Islet of Langerhans (tissue), 1 donor: Measurements from ENCODE around the gene POLN.

Experiments
- FAIRE-seq: peaks from one replicate; lab custom pipeline; 2011; peaks lifted over from hg19 to GRCh38; lab: Jason Lieb, UNC

POLN gene

DNA sequence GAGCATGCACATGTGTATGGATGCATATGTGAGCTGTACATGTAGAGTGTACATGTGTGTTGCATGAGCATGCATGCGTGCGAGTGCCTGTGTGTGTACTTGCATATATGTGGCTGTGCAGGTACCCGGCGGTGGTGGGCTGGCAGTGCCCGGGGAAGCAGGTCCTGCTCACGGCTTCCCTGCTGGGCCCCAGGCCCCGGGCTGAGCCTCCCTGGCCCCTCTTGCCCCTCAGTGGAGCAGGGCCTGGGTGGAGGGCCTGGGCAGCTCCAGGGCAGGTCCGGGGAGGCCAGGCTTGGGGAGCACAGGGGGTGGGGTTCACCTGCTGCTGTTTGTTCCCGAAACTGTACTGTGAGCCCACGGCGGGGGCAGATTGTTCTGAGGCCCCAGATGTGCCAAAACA is 173.4 kb downstream of the POLN start:
- no peak for FAIRE-seq

GRCh38 chr4:2068198-2068470 is 173.8 kb downstream of the POLN start:
- no peak for FAIRE-seq

DNA sequence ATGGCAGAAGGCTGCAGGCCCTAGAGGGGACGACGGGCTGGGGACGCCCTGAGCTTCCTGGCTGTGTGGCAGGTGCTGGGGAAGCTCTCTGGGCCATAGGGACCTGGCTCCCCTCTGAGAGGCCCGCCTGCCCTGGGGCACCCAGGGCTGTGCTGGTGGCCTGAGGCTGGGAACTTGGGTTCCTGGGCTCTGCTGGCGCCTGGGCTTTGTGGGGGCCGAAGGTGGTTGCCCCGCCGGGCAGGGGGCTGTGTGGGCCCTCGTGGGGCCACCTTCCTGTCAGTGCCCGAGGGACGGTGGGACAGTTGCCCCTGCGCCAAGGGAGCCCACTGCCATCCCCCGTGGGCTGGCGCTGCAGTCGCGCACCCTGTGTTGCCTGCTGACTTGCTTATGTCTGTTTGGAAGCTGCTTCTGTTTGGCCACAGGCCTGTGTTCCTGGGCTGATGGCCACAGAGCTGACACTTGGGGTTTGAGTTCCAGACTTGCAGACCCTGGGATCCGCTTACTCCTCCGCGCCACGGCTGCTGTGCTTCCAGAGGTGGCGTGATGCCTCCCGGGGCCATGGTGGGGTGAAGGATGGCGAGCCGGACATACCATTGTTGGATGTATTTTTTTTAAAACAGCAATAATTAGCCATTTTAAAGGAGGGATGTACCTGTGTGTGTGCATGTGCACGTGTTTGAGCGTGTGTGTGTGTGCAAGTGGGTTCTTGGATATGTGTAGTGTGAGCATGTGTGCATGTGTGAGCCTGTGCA is 174.3 kb downstream of the POLN start:
- no peak for FAIRE-seq

DNA sequence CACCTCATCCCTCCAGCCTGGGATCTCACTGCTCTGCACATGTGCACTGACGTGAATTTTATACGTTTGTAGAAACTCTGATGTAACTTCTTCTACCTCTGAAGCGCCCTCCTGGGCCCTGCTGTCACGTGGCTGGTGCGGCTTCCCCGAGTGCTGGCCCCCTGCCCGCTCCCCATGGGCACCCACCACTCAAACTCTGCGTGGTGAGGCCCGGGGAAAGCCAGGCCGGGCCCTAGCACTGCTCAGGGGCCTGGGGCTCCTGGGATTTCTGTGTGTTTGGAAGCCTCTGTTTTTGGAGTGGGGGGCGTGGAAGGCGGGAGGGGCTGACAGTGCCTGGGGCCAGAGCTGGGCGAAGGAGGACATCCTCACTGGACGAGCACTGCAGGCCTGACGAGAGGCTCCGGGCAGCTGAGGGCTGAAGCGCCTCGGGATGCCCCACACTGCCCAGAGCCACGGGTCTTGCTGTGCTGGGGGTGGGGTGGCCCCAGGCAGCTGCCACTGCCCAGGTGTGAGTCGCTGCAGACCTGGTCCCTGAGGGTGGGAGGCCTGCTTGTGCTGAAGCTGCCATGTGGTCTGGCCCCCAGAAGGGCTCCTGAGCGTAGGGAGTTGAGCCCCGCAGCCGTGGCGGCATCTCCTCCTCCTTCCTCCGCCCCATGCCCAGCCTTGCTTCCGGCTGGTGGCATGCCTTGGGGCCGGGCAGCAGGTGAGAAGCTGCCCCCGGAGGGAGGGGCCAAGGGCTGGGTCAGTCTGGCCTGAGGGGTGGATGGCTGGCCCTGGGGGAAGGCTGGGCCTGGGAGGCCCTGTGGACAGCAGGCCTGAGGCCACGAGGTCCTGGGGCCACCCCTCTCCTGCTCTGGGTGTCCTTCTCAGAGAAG is 175.1 kb downstream of the POLN start:
- FAIRE-seq: no peak

DNA sequence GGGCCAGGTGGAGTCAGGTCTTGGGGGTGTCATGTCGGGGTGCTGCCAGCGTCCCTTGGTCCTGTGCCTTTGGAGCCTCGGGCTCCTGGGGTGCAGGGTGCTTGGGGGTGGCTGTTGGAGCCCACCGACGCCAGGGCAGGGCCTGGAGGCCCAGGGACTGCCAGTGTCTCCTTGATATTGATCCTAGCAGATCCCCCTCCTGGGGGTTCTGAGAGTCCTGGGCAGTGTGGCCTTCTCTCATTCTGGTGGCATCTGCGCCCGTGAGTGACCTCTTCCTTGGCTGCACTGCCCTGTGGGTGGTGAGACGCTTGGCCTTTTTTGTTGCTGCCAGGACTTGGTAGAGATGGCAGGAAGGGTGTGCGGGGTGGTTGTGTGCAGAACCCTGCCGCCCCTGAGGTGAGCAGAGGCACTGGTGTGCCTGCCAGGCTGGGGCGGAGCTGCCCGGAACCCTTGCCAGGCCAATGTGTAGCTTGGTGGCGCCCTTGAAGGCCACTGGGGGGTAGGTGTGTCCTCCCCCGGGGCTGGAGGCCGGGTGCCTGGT is 175.8 kb downstream of the POLN start:
- FAIRE-seq: no peak

DNA sequence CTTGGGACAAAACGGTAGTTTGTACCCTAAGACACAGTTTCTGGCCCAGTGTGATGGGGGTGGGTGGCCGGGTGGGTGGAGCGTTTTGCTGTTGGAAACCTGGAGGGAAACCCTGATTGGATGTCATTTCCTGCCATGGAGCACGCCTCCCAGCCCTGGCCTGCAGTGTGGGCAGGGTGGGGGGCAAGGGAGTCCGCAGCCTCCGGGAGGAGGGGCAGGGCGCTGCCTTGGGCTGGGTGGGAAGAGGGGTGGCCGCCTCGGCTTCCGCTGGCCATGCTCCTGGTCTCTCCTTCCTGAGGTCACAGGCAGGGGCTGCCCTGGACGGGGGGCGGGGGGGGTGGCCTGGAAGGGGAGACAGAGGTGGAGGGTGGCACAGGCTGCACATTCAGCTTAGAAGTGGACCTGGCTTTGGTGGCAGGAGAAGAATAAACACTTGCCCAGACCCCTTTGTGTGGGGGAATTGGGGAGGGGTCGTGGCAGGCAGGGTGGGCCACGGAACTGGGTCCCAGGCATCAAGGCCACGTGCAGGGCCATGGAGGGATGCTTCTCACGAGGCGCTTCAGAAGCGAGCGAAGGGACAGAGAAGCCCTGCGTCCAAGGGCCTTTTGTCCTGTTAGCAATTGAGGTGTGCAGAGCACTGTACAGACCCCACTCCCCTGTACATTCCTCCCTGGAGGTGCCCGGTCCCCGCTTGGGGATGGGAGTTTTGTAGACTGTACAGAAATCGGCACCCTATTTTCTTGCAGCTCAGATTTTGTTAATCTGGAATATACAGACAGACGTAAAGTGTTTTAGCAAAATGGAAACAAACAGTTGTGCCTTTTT is 176.6 kb downstream of the POLN start:
- FAIRE-seq: no peak

DNA sequence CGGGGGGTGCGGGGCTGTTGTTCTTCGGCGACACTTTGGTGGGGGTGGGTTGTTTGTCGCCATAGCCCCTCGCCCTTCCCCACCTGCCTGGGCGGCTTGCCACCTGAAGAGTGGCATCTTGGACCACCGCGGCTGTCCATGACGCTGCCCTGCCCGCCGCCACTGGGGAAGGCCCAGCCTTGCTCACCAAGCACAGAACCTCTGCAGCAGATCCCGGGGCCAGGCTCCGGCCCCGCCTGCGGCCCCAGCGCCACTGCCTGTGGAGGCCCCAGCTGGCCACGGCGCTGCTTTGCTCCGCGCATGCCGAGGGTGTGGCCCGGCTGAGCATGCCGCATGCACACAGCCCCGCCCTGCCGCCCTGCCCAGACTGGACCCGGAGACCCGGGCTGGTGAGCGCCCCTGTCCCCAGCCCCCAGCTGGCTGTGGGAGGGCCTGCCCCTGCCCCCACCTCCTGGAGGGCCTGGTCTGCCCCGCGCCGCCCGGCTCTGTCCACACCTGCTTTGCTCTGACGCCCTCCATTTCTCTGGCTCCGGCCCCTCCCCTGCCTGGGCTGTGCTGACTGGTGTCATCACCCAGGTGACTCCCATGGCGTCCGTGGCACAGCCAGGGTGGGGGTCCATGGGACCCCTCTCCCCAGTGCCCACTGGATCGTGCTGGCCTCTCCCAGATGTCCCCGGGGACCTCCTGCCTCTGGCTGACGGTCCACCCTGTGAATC is 177.5 kb downstream of the POLN start:
- FAIRE-seq: no peak

DNA sequence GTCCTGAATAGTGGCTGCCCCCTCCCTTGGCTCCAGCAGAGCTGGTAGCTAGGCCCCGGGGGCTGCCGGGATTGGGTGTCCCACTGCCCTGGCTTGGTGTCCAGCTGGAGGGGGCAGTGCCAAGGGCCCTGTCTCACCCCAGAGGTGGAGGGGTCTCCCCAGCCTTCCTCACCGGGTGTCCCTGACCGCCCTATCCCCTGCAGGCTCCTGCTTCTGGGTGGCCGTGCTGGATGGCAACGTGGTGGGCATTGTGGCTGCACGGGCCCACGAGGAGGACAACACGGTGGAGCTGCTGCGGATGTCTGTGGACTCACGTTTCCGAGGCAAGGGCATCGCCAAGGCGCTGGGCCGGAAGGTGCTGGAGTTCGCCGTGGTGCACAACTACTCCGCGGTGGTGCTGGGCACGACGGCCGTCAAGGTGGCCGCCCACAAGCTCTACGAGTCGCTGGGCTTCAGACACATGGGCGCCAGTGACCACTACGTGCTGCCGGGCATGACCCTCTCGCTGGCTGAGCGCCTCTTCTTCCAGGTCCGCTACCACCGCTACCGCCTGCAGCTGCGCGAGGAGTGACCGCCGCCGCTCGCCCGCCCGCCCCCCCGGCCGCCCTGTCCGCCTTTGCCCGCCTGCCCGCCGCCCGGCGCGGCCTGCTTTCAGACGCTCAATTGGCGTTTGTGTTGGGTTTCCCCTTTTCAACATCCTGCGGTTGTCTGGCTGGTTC is 178.2 kb downstream of the POLN start:
- FAIRE-seq: no peak

- FAIRE-seq: no peak
These were observed 179.0 kb downstream of the POLN start for GRCh38 chr4:2062808-2063524.

- no peak for FAIRE-seq
These were observed 179.6 kb downstream of the POLN start for GRCh38 chr4:2062168-2062807.

DNA sequence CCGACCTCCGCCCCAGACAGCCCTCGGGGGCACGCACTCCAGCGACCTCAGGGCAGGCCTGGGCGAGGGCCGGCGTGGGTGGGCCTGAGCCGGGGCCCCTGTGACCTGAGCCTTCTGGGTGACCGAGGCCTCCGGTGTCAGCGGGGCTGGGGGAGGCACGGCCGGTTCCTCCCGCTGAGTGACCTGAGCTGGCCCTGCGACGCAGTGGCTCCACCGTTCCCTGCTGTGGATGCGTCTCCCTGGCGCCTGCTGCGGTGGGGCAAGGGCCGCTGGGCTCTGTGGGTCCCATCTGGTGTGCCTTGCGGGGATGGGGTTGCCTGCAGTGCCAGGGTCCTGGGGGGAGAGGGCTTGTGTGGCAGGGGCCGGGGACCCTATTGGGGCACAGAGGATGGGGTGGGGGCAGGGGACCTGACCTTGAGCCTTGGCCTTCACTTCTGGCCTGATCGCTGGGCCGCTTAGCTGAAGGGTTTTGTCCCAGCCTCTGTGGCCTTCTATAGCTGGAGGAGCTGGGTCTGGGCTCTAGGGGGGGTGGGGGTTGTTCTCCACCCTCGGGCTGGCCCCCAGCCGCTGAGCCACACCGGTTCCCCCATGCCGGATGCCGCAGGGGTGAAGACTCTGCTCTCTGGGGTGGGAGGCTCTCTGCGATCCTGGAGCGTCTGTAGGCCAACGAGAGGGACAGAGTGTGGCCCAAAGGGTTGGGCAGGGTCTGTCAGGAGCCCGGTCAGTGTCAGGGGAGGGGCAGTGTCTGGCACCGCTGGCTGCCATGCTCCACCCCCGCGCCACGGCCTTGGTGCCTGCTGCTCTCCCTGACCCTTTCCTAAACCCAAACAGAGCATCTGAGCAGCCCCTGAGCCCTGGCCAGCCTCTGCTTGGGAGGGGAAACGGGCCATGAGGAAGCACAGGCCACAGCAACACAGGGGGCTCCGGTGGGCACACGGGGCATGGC is 180.5 kb downstream of the POLN start:
- FAIRE-seq: no peak

DNA sequence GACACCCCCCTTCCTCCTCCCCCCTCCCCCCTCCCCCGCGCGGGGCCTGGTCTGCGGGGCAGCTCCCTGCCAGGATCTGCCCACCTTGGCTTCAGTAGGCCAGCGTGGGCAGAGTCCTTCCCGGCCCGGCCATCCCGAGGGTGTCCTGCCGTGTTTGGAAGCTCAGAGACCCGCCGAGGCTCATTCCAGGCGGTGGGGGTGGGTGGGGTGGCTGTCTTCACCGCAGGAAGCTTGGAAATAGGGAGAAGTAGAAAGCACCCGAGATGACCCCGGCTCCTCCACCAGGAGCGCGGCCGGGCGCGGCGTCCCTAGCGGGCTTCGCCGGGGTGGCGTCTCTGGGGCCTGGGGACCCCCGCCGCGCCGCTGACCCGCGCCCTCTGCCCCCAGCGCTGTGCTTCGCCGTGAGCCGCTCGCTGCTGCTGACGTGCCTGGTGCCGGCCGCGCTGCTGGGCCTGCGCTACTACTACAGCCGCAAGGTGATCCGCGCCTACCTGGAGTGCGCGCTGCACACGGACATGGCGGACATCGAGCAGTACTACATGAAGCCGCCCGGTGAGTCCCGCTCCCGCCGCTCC is 181.2 kb downstream of the POLN start:
- FAIRE-seq: no peak

GRCh38 chr4:2059726-2060602 is 182.0 kb downstream of the POLN start:
- FAIRE-seq: no peak

GRCh38 chr4:2059046-2059725 is 182.7 kb downstream of the POLN start, which contains the start of gene NAT8L:
Gene NAT8L (plus strand): TSS chr4:2059327. CDS start chr4:2059512, 185 bp downstream.
- FAIRE-seq: no peak

DNA sequence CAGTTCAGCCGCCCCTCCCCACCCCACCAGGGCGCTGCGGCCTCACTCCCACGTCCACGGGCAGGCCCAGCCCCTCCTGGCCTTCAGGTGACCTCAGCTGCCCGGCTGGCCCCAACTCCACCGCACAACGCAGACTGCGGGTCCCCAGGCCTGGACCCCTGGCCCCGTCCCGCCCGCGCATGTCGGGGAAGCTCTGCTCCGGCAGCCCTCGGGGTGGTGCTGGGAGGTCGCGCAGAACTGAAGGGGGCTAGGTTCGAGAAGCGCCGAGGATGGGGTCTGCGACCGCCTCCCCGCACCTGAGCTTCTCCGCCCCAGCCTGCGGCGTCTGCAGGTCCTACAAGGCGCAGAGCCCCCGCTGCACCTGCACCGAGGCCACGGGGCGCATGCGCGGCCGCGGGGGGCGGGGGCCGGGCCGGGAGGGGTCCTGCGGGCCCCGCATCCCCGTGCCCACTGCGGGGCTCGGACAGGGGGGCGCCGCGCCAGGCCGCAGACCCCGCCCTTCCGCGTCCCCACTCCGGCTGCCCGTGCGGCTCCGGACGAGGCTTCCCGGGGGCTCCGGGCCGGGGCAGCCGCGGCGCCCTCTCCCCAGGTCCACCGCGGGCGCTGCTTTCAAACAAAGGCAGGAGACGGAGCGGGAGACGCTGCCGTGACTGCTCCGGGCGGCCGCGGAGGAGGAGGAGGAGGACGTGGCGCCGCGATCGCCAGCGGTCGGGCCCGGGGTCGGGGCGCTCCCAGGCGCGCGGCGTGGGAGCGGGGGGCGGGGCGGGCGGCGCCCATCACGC is 183.5 kb downstream of the POLN start:
- no peak for FAIRE-seq
